Testis (tissue), 3 donors: ENCODE data around the gene WDR18. TPM values are rescaled to one million over a fixed set of nuclear protein-coding genes. Genes with fewer than 3 reads are reported as not detected.
A peak's percentile ranks its signal among the peaks of the same experiment; 100 is the strongest.

Experiments used
- DNase-seq: peaks from one replicate; pipeline ENCODE4 v3.0.0-alpha.2; 2019
- H3K27ac ChIP-seq, 2 donors: fragments of 200-600 bp; sonication (generic); one replicate each; pipeline ENCODE4 v1.5.1; 2019
- H3K27me3 ChIP-seq: fragments of 200-600 bp; sonication (generic); one replicate; pipeline ENCODE4 v1.5.1; 2019
- H3K36me3 ChIP-seq: fragments of 200-600 bp; sonication (generic); one replicate; pipeline ENCODE4 v1.5.1; 2017; ENCODE audit warnings: low read depth; ENCODE audit errors: missing control alignments
- H3K4me1 ChIP-seq: fragments of 200-600 bp; sonication (generic); one replicate; pipeline ENCODE4 v1.5.1; 2019
- H3K4me3 ChIP-seq, 2 donors: fragments of 200-600 bp; sonication (generic); one replicate each; pipeline ENCODE4 v1.5.1; 2017 to 2019
- H3K9me3 ChIP-seq: fragments of 200-600 bp; sonication (generic); one replicate; pipeline ENCODE4 v1.5.1; 2017
- POLR2A ChIP-seq: fragments of 450-650 bp; IDR thresholded peaks from one replicate; pipeline ENCODE4 v1.6.1; 2017; ENCODE audit warnings: antibody characterized with exemption, mild to moderate bottlenecking, moderate library complexity
- WGBS, 2 donors: methylation state at CpG; one replicate each; pipeline ENCODE4 v1.1.5; 2018; 5-methylcytosine and 5-hydroxymethylcytosine counted together
- intact Hi-C: fragments of 100-400 bp; cut with DNase I; formaldehyde crosslinking; loops from one replicate; pipeline ENCODE4 v1.15.1; 2023; ENCODE audit warnings: low total_unique reads
- polyA plus RNA-seq: library from polyadenylated mRNA; stranded (reverse); fragments of 350-450 nt; fragmentation: Illumina TruSeq; extraction: RNeasy Lipid Tissue Mini Kit (QIAGEN cat#74804); gene quantifications from one replicate; pipeline ENCODE4 v1.2.3, GENCODE V29; 2014; ENCODE audit warnings: low read depth, low replicate concordance; ENCODE audit not compliant: insufficient read depth
- total RNA-seq, 2 donors: library from RNA; depleted of rRNA; stranded (reverse); fragments of >200 nt; gene quantifications; one replicate each; pipeline ENCODE4 v1.2.3, GENCODE V29; 2016
- TF ChIP-seq, protein P1 (sequence below), 3 experiments: fragments of 450-650 bp in 2 of 3; fragments of 200-600 bp in 1 of 3; sonication (generic) in 1 of 3; IDR thresholded peaks; one replicate each; pipeline ENCODE4 v1.5.1; 2016 to 2019; ENCODE audit warnings: antibody characterized with exemption in 3 of 3, mild to moderate bottlenecking in 2 of 3, moderate library complexity in 1 of 3

WDR18 gene
- total and polyA plus RNA-seq, 3 donors from 2014 or later: 38.7 to 108 (median 70.9) TPM

DNA sequence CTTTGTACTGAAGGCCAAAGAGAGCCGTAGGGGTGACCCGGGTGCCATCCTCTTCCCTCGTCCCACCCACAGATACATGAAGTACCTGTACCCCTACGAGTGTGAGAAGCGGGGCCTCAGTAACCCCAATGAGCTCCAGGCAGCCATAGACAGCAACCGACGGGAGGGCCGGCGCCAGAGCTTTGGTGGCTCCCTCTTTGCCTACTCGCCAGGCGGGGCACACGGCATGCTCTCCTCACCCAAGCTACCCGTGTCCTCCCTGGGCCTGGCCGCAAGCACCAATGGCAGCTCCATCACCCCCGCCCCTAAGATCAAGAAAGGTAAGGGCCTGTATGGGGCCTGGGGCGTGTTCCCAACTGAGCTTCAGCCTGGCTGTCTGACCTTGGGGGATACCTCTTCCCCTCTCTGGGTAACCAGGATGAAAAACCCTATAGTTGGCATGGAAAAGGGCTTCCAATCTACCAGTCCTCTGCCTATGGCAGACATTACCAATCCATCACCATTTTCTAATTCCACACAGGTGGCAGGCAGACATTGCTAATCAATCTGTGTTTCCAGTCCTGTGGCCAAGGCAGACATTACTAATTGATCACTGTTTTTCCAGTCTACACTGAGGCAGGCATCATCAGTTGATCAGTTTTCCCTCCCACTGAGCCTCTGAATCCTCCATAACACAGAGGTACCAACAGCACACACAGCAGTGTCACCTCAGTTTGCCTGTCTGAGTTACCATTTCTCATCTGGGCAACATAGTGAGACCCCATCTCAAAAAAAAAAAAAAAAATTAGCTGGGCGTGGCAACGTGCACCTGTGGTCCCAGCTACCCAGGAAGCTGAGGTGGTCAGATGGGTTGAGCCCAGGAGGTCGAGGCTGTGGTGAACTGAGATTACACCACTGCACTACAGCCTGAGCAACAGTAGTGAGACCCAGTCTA lies 19.1 kb upstream of the WDR18 start:
- no peak for DNase-seq
- intact Hi-C loops: no loop called here
- WGBS, 2 donors: 86 to 99% methylated on average over 4 to 19 of the region's 19 CpGs

DNA sequence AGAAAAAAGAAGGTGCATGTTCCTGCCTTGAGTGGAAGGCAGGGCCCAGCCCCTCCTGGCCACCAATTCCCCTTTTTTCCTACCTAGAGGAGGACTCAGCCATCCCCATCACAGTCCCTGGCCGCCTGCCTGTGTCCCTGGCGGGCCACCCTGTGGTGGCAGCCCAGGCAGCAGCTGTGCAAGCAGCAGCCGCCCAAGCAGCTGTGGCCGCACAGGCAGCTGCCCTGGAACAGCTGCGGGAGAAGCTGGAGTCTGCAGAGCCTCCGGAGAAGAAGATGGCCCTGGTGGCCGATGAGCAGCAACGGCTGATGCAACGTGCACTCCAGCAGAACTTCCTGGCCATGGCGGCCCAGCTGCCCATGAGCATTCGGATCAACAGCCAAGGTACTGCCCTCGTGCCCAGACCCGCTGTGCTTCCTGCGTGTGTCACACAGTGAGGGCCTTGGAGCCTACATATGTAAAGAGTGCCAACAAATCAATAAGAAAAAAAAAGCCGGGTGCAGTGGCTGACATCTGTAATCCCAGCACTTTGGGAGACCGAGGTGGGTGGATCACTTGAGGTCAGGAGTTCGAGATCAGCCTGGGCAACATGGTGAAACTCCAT lies 17.6 kb upstream of the WDR18 start:
- Histone ChIP-seq H3K27ac (no peak overlapping the region), H3K4me1 (no peaks in the 10 kb centered on the region), H3K36me3 (no peaks in the 10 kb centered on the region), H3K27me3 (no peaks in the 10 kb centered on the region), H3K4me3 (no peak overlapping the region), H3K9me3 (no peaks in the 10 kb centered on the region)
- intact Hi-C loops: no loop called here
- TF ChIP-seq, protein P1, sequence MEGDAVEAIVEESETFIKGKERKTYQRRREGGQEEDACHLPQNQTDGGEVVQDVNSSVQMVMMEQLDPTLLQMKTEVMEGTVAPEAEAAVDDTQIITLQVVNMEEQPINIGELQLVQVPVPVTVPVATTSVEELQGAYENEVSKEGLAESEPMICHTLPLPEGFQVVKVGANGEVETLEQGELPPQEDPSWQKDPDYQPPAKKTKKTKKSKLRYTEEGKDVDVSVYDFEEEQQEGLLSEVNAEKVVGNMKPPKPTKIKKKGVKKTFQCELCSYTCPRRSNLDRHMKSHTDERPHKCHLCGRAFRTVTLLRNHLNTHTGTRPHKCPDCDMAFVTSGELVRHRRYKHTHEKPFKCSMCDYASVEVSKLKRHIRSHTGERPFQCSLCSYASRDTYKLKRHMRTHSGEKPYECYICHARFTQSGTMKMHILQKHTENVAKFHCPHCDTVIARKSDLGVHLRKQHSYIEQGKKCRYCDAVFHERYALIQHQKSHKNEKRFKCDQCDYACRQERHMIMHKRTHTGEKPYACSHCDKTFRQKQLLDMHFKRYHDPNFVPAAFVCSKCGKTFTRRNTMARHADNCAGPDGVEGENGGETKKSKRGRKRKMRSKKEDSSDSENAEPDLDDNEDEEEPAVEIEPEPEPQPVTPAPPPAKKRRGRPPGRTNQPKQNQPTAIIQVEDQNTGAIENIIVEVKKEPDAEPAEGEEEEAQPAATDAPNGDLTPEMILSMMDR (IDR thresholded peaks at IDR 0.05): no peak
- TF ChIP-seq POLR2A: no peak
- 81 to 88% methylated on average over 11 to 17 of the region's 17 CpGs for WGBS, 2 donors
- DNase-seq: no peak

More for the DNA sequence above, 19.1 kb upstream of the WDR18 start:
- no peaks in the 10 kb centered on the region for H3K4me1 ChIP-seq
- no peaks in the 10 kb centered on the region for H3K36me3 ChIP-seq
- no peaks in the 10 kb centered on the region for H3K27me3 ChIP-seq
- no peak overlapping the region for H3K4me3 ChIP-seq
- TF ChIP-seq, protein P1 (IDR thresholded peaks at IDR 0.05): no peak
- no peak for TF ChIP-seq POLR2A
- H3K9me3 ChIP-seq: no peaks in the 10 kb centered on the region
- no peak overlapping the region for H3K27ac ChIP-seq

DNA sequence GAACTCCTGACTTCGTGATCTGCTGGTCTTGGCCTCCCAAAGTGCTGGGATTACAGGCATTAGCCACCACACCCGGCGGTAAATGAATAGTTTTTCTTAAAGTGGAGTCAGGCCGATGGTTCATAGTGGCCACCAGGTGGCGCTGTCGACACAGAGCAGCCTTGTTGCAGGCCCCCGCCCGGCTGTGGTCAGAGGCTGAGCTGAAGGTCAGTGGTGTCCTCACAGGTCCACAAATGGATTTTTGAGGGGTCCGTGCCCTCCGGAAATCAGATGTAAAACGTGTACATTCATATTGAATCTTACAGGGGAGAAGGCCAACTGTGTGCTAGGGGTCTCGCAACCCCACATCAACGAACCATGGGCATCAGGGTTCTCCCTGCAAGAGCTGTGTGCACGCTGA lies 13.4 kb upstream of the WDR18 start:
- no peaks in the 10 kb centered on the region for H3K4me1 ChIP-seq
- 97 to 98% methylated on average over 10 to 14 of the region's 14 CpGs for WGBS, 2 donors
- DNase-seq: no peak
- H3K36me3 ChIP-seq: no peaks in the 10 kb centered on the region
- no peaks in the 10 kb centered on the region for H3K9me3 ChIP-seq
- intact Hi-C loops: no loop called here
- no peak for TF ChIP-seq POLR2A
- TF ChIP-seq, protein P1 (IDR thresholded peaks at IDR 0.05): peak; percentile 25 to 64 (median 53)
- no peak overlapping the region for H3K4me3 ChIP-seq
- H3K27me3 ChIP-seq: no peaks in the 10 kb centered on the region
- no peak overlapping the region for H3K27ac ChIP-seq

DNA sequence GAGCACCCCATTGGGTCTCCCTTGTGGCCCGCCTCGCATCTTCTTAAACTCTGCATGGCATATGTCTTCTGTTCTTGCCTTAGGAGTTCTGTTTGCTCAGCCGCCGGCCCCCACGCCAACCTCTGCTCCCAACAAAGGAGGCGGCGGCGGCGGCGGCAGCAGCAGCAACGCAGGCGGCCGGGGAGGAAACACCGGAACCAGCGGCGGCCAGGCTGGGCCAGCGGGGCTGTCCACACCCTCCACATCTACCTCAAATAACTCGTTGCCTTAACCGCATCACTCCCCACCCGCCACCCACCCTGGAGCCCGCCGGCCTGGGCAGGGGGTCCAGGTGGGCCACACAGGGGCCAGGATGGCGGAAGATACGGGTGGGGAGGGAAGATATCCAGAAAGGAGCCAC lies 12.3 kb upstream of the WDR18 start:
- Histone ChIP-seq H3K4me3 (no peak overlapping the region), H3K36me3 (no peaks in the 10 kb centered on the region), H3K9me3 (no peaks in the 10 kb centered on the region), H3K4me1 (no peaks in the 10 kb centered on the region), H3K27ac (no peak overlapping the region), H3K27me3 (no peaks in the 10 kb centered on the region)
- no peak for DNase-seq
- intact Hi-C loops: no loop called here
- TF ChIP-seq, protein P1 (IDR thresholded peaks at IDR 0.05): no peak
- no peak for TF ChIP-seq POLR2A
- 93 to 97% methylated on average over 9 to 24 of the region's 24 CpGs for WGBS, 2 donors
